ENCODE data around the gene YPEL1.
"Not testable (repeated sequence)": the region's sequence is repeated elsewhere in the genome, so short reads cannot be mapped to it uniquely, and the experiment has no call there.

YPEL1 gene

GRCh38 chr22:21720191-21720859 lies 15.3 kb downstream of the YPEL1 start:
- DNase-seq = not testable (repeated sequence)

- no peak for DNase-seq
Observed at GRCh38 chr22:21719024-21719423, 16.6 kb downstream of the YPEL1 start.

- DNase-seq = no peak
Observed at GRCh38 chr22:21718499-21718898, 17.1 kb downstream of the YPEL1 start.

- DNase-seq = not testable (repeated sequence)
Observed at GRCh38 chr22:21716395-21717122, 19.0 kb downstream of the YPEL1 start.

GRCh38 chr22:21714786-21715185 lies 20.8 kb downstream of the YPEL1 start:
- no peak for DNase-seq

GRCh38 chr22:21714059-21714770 lies 21.4 kb downstream of the YPEL1 start:
- DNase-seq = no peak

GRCh38 chr22:21713428-21714058 lies 22.1 kb downstream of the YPEL1 start:
- no peak for DNase-seq

GRCh38 chr22:21712751-21713427 lies 22.7 kb downstream of the YPEL1 start:
- DNase-seq = peak; percentile 89

GRCh38 chr22:21711851-21712250 lies 23.7 kb downstream of the YPEL1 start:
- DNase-seq = no peak

GRCh38 chr22:21710156-21710555 lies 25.4 kb downstream of the YPEL1 start:
- no peak for DNase-seq

- DNase-seq = no peak
Observed at GRCh38 chr22:21709688-21710087, 25.9 kb downstream of the YPEL1 start.

GRCh38 chr22:21708960-21709359 lies 26.6 kb downstream of the YPEL1 start:
- DNase-seq = no peak

- DNase-seq = peak; percentile 39
Observed at GRCh38 chr22:21707677-21708076, 27.9 kb downstream of the YPEL1 start.

GRCh38 chr22:21703684-21704316 lies 31.8 kb downstream of the YPEL1 start:
- DNase-seq = no peak

GRCh38 chr22:21702700-21703683 lies 32.6 kb downstream of the YPEL1 start:
- DNase-seq = no peak

- DNase-seq = no peak
Observed at GRCh38 chr22:21702094-21702493, 33.5 kb downstream of the YPEL1 start.

GRCh38 chr22:21701384-21701971 lies 34.1 kb downstream of the YPEL1 start:
- no peak for DNase-seq

- no peak for DNase-seq
Observed at GRCh38 chr22:21700822-21701221, 34.8 kb downstream of the YPEL1 start.

GRCh38 chr22:21699643-21700042 lies 36.0 kb downstream of the YPEL1 start:
- no peak for DNase-seq

All from hematopoietic multipotent progenitor cell treated with erythropoietin and hydrocortisone succinate and interleukin-3 and kit ligand, for 4 days (in vitro differentiated cells).